Transverse colon (tissue), 4 donors: ENCODE results near the gene TNNI3K.

Experiments
- EP300 ChIP-seq: sonication (generic); formaldehyde crosslinking; IDR thresholded peaks from one replicate; pipeline ENCODE4 v1.6.1; 2017; ENCODE audit warnings: antibody characterized with exemption, low read depth
- POLR2A ChIP-seq: fragments of 450-650 bp; IDR thresholded peaks from one replicate; pipeline ENCODE4 v1.6.1; 2016; ENCODE audit warnings: antibody characterized with exemption, mild to moderate bottlenecking, moderate library complexity
- POLR2AphosphoS5 ChIP-seq, 3 donors: sonication (generic); formaldehyde crosslinking; IDR thresholded peaks; one replicate each; pipeline ENCODE4 v1.6.1; 2016; ENCODE audit warnings: antibody characterized with exemption in 3 of 3
- TF ChIP-seq, protein P1 (sequence below), 5 experiments: fragments of 200-600 bp in 3 of 5; fragments of 450-650 bp in 2 of 5; sonication (generic) in 3 of 5; IDR thresholded peaks; 1 replicate in 2 of 5; 2 replicates in 3 of 5; pipeline ENCODE4 v1.5.1; 2016 to 2017; ENCODE audit warnings: antibody characterized with exemption in 5 of 5, inconsistent platforms in 3 of 5, mild to moderate bottlenecking in 2 of 5, moderate library complexity in 1 of 5

GRCh38 chr1:74197255-74197654 lies 37.9 kb upstream of the TNNI3K start:
- TF ChIP-seq POLR2A (no peak), EP300 (no peak), POLR2AphosphoS5 (IDR thresholded peaks at IDR 0.05) (no peak)
- TF ChIP-seq, protein P1, sequence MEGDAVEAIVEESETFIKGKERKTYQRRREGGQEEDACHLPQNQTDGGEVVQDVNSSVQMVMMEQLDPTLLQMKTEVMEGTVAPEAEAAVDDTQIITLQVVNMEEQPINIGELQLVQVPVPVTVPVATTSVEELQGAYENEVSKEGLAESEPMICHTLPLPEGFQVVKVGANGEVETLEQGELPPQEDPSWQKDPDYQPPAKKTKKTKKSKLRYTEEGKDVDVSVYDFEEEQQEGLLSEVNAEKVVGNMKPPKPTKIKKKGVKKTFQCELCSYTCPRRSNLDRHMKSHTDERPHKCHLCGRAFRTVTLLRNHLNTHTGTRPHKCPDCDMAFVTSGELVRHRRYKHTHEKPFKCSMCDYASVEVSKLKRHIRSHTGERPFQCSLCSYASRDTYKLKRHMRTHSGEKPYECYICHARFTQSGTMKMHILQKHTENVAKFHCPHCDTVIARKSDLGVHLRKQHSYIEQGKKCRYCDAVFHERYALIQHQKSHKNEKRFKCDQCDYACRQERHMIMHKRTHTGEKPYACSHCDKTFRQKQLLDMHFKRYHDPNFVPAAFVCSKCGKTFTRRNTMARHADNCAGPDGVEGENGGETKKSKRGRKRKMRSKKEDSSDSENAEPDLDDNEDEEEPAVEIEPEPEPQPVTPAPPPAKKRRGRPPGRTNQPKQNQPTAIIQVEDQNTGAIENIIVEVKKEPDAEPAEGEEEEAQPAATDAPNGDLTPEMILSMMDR (IDR thresholded peaks at IDR 0.05) = no peak
